HPDE6-E6E7 (cell line): ENCODE measurements around the gene SLC25A14.
"Not testable (repeated sequence)": the region's sequence is repeated elsewhere in the genome, so short reads cannot be mapped to it uniquely, and the experiment has no call there.

Source experiments
- DNase-seq: peaks from one replicate; pipeline ENCODE4 v3.0.0; 2011; ENCODE audit warnings: missing footprints; ENCODE audit errors: extremely low spot score

The SLC25A14 gene, protein sequence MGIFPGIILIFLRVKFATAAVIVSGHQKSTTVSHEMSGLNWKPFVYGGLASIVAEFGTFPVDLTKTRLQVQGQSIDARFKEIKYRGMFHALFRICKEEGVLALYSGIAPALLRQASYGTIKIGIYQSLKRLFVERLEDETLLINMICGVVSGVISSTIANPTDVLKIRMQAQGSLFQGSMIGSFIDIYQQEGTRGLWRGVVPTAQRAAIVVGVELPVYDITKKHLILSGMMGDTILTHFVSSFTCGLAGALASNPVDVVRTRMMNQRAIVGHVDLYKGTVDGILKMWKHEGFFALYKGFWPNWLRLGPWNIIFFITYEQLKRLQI

DNA sequence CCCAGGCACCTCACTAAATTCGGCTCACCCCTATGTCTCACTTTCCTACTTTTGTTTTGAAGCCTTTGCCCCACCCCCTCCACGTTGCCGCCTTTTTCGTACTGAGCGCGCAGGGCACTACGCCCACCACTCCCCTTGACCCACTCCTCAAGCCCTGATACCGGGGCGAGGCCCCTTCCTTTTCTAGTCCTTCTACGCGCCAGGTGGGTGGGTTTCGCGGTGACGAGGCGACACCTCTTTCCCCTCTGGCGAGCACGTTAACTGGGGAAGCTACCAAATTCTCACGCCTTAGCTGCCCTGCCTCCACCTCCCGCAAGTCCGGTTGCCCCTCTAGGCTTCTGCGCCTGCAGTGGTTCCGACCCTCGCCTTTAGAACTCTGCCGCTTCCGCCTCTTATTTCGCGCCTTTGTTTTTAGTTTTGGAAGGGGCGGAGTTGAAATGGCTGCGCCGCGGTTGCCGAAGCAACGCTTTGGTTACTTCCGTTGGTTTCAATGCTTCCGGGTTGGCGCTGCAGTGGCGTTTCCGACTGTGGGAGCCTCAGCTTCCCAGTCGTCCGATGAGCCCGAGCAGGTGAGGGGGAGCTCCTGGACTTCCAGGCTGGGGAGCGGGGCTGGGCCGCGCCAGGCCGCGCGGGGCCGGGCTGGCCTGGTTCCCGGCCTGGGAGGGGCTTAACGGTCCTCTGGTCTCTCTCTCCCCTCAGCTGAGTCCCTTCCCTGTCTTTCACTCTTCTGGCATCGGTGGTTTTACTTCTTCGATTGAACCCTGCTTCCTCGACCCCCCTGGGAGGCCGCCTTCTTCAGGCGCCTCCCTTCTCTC lies at the start of gene SLC25A14:
Gene SLC25A14, plus strand, starts transcription at position 512 of the 815 bp plus-strand sequence. CDS start 360 bp downstream, outside the sequence.
- peak; percentile 37 for DNase-seq

- DNase-seq, result no peak
These were observed 44.0 kb upstream of the SLC25A14 start for GRCh38 chrX:130295519-130296296.

DNA sequence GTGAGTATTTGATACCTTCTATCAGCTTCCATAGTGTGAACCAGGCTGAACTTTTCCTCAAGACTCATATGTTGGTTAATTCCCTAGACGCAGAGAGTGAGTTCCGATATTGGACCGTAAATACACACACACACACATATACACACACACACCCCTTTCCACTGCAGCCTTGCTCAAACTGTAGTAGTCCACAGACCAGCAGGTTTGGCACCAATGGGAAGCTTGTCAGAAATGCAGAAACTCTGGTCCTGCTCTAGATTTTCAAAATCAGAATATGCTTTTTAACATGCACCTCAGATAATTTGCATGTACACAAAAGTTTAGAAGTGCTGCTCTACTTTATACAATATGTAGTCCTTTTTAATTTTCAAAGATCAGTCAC lies 43.4 kb upstream of the SLC25A14 start:
- DNase-seq, result no peak

DNA sequence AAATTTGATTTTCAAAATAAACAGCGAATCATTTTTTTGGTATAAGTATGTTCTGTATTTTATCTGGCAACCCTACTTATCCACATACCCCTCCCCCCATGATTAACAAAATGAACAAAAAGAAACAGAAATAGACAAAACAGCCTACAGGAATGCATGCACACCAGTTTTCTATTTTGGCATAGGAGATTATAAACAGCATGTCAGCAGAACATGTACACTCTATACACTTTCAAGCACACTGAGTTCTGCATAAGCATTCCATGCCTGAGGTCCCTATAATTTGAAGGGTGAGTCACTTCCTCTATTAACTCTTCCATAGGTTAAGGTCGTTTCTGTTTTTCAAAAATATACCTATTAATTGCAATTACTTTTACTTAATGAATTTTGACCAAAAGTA lies 43.0 kb upstream of the SLC25A14 start:
- DNase-seq, result no peak

GRCh38 chrX:130299279-130300009 lies 40.3 kb upstream of the SLC25A14 start:
- DNase-seq, result no peak

GRCh38 chrX:130300010-130300282 lies 39.8 kb upstream of the SLC25A14 start:
- no peak for DNase-seq

DNA sequence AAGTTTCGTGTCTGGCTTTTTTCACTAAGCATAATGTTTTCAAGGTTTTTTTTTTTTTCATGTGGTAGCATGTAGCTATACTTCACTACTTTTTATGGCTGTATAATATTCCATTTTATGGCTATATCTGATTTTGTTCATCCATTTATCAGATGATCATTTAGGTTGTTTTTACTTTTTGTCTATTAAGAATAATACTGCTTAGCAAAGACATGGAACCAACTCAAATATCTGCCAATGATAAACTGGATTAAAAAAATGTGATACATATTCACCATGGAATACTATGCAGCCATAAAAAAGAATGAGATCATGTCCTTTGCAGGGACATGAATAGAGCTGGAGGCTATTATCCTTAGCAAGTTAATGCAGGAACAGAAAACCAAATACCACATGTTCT lies 38.3 kb upstream of the SLC25A14 start:
- DNase-seq, result no peak

- DNase-seq, result no peak
These were observed 37.7 kb upstream of the SLC25A14 start for GRCh38 chrX:130301977-130302376.

DNA sequence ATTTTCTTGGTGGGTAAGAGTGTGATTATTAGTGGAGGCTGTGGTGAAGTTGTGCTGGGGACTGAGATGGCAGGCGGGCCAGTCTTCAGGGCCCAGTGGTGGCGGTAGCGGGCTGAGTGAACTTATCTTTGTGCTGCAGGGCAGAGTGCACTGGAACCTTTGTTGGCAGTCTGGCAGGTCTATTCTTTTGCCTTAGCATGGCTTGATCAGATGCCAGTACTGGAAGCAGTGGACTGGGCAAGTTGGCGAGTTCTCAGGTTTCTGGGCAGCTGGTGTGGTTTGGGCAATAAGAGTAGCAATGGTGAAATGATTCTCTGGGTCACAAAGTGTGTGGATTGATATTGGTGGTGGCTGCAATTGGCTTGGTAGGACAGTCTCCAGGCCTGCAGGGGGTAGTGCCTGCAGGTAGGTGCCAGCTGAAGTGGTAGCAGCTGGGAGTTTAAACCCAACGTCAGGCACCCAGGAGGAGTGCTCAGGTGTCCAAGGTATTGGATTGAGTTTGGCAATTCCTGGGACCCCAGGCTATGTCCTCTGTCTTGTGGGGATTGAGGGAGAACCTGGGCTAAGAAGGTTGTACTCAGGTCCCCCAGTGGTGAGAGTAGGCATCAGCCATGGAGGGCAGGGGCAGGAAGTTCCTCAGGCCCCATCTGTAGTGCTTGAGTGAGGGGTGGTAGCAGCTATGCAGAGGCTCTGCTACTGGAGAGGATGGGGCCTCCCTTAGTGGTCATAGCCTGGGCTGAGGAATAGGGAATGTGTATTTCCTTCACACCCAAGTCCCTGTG lies 34.9 kb upstream of the SLC25A14 start:
- DNase-seq, result no peak

GRCh38 chrX:130319886-130320285 lies 19.8 kb upstream of the SLC25A14 start:
- DNase-seq, result not testable (repeated sequence)

DNA sequence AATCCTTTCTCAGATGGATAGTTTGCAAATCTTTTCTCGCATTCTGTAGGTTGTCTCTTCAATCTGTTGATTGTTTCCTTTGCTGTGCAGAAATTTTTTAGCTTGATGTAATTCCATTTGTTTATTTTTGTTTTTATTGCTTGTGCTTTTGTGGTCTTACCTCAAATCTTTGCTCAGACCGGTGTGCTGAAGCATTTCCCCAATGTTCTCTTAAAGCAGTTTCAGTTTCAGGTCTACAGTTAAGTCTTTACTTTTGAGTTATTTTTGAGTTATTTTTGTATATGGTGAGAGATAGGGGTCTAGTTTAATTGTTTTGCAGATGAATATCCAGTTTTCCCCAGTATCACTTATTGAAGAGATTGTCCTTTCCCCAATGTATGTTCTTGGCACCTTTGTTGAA lies 18.2 kb upstream of the SLC25A14 start:
- no peak for DNase-seq

- DNase-seq, result peak; percentile 21
These were observed 9.6 kb upstream of the SLC25A14 start for GRCh38 chrX:130330146-130330545.

GRCh38 chrX:130330706-130331105 lies 9.0 kb upstream of the SLC25A14 start:
- peak; percentile 38 for DNase-seq

- DNase-seq, result no peak
These were observed 3.2 kb upstream of the SLC25A14 start for GRCh38 chrX:130336531-130336930.

DNA sequence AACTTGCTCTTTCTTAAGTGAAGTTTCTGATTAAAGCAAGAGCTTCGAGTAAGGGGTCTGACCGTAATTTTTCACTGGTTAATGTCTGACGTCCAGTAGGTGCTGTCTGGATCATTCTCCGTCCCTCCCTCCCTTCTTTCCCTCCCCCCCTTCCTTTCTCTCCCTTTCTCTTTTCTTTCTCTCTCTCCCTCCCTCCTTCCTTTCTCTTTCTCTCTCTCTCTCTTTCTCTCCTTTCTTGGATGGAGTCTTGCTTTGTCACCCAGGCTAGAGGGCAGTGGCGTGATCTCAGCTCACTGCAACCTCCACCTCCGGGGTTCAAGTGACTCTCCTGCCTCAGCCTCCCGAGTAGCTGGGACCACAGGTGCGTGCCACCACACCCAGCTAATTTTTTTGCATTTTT lies 850 bp upstream of the SLC25A14 start:
- not testable (repeated sequence) for DNase-seq

DNA sequence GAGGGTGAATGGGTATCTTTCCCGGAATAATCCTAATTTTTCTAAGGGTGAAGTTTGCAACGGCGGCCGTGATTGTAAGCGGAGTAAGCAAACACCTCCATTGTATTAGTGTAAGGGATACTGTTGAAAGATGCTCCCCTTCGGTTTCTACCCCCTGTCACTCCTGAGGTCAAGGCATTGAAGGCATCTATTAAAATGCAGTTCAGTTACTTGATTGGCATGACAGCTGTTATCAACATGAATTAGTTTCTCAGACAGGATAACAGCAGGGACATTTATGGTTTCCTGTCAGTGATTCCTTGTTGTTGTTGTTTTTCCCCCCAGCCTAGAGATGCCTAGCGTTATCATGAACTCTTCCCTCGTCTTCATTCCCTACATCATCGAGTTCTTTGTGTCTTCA lies 552 bp downstream of the SLC25A14 start:
- no peak for DNase-seq

GRCh38 chrX:130343411-130343810 lies 3.7 kb downstream of the SLC25A14 start:
- DNase-seq, result no peak

DNA sequence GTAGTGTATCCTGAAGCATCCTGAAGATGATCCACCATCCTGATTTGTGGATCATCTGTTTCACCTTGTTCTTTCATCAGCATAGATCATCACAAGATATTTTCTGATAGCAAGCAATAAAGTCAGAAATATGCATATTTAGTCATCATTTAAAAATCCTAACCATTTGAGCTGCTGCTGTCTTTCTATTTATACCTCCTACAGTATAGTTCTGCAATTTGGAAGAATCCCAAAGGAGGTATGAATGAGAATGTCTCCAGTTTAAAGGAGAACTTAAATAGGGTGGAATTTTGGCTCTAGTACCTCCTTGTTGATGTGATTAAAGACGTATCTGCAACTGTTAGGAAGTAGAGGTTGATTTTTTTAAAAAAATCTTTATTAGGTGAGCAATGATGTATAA lies 7.6 kb downstream of the SLC25A14 start:
- DNase-seq, result no peak

DNA sequence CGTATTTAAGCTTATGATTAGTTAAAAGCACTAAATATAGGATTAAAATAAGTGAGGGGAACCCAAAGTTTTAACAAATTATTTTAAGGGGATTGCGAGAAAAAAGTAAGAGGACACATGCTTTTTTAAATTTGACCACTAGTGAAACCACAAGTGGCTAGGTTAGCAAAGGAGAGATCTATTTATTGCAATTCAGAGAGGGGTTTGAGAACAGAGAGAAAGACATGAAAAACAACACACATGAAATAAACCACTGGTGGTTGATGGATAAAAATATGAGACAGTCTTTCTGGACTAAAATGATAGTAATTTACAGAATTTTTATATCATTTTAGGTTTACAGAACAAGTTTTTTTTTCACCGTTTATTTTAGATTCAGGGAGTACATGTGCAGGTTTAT lies 11.8 kb downstream of the SLC25A14 start:
- DNase-seq, result no peak

- not testable (repeated sequence) for DNase-seq
These were observed 12.3 kb downstream of the SLC25A14 start for GRCh38 chrX:130352050-130352449.

DNA sequence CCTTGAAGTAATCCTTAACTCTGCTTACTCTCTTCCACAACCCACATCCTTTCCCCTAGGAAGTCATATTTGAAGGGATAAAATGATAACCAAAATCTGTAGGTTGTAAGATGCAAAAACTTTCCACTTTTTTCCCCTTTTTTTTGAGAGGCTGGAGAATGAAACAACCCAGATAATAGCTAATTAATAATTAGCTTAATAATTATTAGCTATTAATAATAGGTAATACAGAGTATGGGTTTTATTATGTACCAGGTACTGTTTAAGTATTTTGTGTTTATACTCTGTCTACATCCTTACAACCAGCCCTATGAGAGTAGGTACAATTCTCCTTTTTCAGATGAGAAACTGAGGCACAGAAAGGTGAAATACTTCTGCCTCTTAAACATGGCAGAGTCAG lies 36.4 kb downstream of the SLC25A14 start:
- no peak for DNase-seq
